HG03342 (cell line): Measurements from ENCODE around the gene SAFB2.
A peak's percentile ranks its signal among the peaks of the same experiment; 100 is the strongest.

Experiments
- ATAC-seq: cut with Tn5 transposase; IDR thresholded peaks from one replicate; pipeline ENCODE4 v1.9.1; 2021; ENCODE audit warnings: mild to moderate bottlenecking, moderate library complexity; ENCODE audit not compliant: unreplicated experiment

SAFB2 gene

DNA sequence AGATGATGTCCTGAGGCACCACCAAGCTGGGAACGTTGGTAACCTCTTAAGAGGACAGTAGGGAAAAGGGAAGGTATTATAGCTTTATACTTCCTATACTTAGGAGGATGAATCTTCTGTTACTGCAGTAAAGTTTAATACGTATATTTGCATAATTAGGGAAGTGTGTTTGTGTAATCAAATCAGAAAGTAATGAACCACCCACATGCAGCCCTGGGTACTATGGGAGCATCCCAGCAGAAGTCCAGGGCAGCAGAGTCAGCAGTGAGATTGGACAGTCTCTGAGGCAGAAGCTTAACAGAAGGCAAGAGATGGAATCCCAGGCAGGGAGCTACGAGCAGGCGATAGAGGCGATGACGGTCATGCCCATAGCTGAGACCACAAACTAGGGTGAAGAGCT is 12.9 kb upstream of the SAFB2 start:
- ATAC-seq: no peak

DNA sequence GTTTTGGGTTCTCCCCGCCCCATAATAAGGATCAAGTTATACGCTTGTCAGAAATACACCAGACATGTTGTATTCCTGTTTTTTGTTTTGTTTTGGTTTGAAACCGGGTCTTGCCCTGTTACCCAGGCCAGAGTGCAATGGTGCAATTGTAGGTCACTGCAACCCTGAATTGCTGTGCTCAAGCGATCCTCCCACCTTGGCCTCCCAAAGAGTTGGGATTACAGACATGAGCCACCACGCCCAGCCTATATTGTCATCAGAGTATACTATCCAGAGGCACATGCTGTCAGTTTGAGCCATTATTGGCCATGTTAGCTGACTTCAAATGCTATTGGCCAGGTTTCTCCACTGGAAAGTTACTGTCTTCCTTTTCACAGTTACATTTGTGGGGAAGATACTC is 10.1 kb upstream of the SAFB2 start:
- ATAC-seq: no peak

DNA sequence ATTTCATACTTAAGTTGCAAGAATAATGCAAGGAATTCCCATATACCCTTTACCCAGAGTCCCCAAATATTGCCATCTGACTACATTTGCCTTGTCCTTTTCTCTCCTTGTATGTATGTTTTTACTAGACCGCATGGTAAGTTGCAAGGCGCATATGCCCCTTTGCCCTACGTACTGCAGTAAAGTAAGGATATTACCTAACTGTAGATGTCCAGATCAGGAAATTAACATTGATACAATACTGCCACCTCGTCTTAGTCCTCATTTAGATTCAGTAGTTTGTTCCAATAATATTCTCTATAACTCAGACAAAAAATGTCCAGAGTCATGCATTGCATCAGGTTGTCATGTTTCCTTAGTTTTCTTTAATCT is 9.7 kb upstream of the SAFB2 start:
- no peak for ATAC-seq

DNA sequence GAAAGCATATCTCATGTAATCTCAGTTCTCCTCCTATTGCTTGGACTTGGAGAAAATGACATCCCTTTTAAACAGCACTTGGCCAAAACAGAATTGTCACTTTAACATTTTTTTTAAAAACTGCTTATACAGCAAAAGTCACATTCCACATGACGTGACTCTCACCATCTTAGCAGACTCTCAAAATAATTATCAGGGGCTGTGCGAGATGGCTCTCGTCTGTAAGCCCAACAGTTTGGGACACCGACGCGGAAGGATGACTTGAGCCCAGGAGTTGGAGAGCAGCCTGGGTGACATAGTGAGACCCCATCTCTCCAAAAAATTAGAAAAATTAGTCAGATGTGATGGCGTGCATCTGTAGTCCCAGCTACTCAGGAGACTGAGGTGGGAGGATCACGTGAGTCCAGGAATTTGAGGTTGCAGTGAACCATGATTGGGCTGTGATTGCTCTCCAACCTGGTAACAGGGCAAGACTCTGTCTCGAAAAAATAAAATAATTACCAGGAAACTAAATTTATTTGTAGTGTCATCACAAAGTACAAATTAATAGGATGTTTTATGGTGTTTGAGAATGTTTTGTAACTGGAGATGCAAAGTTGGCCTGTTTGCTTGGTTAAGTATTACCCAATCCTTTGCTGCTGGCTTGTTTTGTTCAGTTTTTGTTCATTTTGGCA is 9.1 kb upstream of the SAFB2 start:
- no peak for ATAC-seq

DNA sequence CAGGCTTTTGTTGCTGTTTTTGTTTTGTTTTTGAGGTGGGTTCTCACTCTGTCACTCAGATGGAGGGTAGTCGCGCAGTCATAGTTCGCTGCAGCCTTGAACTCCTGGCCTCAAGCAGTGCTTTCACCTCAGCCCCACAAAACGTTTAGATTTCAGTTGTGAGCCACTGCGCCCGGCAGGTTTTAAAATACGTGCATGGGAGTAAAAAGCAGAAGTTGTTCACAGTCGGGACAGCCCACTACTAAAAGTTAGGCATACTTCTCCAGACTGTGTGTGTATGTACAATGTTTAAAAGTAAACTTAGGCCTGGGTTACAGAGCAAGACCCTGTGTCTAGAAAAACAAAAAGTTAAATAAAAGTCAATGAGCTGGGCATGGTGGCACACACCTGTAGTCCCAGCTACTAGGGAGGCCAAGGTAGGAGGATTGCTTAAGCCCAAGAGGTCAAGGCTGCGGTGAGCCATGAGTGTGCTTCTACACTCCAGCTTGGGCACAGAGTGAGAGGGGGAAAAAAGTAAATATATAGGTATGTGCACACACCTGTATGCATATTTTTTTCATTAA is 6.4 kb upstream of the SAFB2 start:
- ATAC-seq: no peak

DNA sequence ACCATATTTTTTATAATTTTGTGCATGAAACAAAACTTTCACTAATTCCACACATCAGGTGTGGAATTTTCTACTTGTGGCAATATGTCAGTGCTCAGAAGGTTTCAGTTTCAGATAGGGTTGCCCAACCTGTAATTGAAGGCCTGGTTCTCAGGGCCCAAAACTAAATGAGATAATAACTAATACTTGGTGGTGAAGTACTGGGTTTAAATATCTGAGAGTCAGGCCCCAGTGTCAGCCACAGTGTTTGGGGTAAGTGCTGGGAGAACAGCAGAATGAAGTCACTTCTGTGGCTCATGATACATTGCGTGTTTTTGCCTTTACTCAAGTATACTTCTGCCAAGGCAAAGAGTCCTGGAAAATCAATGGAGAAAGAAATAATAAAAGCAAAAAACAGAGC is 5.9 kb upstream of the SAFB2 start:
- no peak for ATAC-seq

DNA sequence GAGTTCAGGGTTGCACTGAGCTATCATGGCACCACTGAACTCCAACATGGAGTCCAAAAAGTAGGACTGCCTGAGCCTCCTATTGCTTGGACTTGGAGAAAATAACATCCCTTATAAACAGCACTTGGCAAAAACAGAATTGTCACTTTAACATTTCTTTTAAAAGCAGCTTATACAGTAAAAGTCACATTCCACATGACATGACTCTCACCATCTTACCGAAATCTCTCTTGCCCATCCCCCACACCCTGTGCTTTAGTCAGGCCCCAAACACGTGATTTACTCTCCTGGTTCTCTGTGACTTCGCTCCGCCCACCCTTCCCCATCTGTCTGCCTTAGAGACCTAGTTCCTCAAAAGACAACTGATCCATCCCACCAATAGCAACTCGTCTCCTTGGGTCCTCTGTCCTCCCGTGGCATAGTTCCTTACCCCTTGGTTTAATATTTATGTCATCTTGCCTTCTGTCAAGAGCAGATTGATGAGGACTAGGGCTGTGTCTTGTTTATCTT is 4.9 kb upstream of the SAFB2 start:
- no peak for ATAC-seq

DNA sequence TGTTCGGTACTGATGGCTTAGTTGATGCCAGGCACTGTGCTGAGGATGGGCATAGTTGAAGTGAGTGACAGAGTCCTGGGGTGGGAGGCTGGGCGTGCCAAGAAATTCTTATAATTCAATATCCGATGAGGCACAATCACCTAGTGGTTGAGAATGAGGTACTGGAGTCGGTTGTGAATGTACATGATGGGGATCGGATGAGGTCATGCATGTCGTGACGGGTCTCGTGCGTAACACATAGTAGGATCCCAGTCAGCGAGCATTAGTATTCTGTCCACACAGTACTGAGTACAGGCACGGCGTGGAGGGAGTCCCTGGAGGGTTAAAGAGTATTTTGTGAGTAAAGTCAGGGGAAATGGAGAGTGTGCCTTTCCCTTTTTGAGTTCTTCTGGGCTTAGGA is 3.1 kb upstream of the SAFB2 start:
- ATAC-seq: no peak

DNA sequence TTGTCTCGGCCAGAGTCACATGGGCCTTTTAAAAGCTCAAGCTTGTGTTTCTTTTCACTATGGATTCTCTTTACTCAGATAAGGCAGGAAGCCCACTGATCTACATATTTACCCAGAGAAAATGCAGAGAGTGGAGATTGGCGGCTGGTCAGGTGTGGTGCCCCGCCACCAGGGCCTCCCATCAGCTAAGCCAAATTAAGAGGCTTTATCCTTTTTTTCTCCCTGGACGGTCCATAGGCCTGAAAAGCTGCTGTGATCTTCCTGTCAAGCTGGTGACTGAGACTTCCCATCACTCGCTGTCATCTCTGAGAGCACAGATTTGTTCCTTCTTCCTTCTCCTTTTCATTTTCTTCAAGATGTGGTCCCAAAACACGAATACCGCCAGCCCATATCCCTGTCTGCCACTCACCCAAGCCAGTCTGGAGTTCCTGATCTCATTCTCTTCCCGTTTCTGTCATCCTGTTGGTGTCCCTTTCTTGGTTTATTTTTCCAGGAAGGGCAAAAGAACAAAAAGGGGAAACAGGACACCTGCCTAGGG is 2.2 kb upstream of the SAFB2 start:
- no peak for ATAC-seq

DNA sequence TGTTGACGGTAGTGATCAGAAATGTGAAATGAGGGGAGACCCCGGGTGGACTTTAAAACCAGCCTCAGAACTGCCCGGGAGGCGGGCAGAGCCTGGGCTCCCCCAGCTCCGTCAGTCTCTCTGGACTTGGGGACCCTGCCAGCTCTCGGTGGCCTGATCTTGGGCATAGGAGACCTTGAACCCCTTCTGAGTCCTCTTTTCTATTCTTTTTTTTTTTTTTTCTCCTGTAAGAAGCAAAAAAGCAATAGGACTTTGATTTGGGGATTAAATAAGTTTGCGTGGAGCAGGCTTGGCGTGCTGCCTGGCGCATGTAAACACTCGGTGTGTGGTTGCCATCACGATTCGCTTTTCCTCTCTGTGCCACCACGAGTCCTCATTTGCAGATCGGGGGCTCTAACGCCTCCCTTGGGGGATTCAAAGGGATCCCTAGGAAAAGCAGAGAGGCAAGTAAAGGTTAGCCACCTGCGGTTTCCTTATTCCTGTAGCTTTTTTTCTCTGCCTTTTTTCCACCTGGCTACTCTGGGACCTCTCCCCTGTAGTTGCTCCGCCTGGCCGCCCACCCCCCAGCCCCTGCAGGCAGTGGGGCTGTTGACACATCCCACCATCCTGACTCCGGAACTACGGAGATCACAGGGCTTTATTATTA is 1.6 kb upstream of the SAFB2 start:
- ATAC-seq: no peak

DNA sequence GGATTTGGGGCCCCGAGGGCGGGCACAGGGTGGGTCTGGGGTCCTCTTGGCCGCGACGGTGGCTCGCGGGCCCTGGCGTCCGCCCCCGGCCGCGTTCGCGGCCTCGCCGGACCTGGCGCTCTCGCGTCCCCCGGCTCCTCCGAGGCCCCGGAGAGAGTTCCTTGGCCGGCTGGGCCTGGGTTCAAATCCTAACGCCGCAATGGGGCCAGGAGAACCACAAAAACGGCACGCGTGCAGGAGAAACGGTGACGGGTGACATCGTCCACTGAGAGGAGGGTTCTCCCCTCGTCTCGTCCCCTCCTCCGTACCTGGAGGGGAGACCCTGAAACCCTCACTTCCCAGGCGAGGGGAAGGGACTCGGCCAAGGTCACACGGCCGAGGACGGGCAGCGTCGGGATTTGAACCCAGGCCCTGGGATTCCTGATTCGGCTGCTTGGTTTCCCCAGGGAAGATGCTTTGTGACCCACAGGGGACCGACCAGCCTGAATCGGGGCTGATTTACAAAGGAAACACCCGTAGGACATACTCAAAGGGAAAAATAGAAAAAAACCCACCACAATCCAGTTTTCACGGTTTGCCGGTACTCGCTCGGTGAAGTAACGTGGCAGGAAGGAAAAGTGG is 931 bp upstream of the SAFB2 start:
- peak; percentile 5 for ATAC-seq

DNA sequence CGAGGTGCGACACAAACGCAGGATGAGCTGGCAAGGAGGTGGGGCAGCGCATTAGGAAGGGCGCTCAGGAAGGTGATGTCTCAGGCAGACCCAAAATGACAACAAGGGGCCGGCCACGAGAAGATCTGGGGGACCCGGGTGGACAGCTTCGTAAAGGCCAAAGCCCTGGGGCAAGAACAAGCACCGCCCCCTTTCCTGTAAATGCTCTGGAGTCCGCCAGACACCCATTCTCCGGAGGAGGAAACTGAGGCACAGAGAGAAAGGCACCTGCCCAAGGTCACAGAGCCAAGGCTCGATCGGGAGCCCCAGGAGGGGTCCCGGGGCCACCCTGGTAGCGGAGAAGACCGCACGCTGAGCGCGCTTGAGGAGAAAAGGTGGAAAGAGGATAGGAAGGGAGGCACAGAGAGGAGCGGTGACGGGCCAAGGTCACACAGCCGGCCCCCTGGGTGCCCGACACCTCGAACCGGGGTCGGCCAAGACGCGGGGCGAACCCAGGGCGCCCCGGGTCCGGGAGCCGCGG is 571 bp downstream of the SAFB2 start:
- ATAC-seq: no peak

DNA sequence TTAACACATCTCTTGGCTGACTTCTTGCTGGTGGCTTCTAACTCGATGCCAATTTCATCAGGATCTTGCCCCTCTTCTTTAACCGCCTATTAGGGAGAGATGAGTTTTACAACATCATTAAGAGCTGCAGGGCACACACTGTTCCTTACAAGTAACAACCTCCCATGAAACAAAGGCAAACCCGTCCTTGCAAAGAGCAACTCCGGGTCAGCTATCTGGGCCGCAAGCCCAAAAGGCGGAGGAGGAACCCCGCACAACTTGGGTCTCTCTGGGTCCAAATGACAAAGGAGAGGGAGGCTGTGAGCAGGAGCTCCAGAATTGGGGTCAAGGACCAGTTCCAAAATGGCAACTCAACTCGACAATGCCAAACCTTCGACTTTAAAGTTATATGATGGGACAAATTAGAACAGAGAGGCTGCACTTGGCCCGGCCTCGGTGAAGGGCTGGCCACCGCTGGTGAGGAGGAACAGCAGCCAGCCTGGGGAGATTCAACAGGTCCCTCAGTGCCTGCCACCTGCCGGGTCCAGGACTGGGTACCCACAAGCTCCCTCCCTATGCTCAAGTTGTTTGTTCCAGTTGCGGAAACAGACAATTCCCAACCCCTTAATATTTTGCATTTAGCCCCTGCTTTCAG is 1.1 kb downstream of the SAFB2 start:
- no peak for ATAC-seq

DNA sequence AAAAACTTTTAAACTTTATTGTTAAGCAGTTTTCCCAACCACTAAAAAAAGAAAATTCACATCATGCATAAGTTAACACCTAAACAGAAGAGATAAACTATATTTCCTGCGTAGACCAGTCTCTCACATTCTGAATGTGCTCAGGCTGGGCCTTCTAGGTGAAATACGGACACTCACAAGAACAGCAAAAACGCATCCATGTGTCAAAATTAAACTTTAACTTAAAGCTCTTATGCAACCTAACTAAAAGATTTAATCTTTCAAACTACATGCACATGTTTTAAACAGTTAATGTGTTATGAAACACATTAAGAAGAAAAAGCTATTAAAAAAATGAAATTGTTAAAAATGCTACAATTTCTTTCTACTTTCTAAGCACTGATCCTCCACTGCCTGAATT is 2.6 kb downstream of the SAFB2 start:
- no peak for ATAC-seq

DNA sequence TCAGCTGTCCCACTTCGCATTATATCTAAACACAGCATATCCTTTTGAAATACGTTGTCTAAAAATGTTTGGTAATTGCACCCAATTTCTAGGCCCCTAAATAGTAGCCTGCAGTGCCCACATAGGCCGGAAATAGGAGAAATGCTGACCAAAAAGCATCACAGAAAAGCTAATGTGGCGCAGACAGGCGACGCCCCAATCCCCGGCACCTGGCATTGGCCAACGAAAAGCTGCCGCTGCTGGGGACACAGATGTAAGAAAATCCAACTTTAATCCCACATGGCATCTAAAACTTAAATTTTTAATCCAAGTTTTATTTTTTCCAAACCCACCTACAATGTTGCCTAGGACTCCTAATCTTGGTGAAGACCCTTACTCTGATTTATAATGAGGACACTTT is 4.0 kb downstream of the SAFB2 start:
- ATAC-seq: no peak

DNA sequence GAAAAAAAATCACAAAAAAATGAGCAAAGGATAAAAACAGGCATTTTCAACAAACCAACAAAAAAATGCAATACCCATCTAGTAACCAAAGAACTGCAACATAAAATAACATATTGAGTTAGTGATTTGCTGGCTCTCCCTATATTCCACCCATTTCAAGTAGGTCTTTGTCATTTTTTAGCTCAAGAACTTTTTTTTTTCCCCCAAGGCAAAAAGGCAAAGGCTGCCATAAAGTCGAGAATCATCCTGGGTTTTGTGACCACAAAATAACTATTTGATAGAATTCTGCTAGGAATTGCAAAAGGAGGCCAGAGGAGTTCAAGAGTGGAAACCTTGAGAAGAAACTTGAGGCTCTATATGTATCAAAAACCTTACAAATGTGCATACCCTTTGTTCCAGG is 5.5 kb downstream of the SAFB2 start:
- ATAC-seq: no peak

DNA sequence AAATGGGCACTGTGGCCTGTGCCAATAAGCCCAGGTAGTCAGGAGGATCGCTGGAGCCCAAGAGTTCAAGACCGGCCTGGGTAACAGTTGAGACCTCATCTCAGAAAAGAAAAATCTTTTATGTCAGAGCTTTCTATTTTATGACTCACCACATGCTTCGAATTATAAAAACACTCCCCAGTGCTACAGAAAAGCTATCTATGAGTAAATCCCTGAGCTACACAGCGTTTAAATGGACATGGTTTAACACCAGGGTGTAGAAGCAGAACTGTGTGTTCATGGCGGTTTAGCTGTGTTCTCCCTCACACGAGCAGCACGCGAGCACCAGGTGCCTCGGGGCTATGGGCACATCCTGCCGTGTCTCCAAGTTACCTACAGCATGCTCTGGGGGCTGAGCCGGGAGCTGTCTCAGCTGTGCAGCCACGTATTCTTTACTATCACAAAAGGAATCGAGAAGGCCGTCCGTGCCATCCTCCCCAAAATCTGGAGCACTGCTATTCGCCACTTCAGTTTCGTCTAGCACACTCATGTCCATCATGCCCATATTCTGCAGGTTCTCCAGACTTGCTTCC is 6.7 kb downstream of the SAFB2 start:
- no peak for ATAC-seq

DNA sequence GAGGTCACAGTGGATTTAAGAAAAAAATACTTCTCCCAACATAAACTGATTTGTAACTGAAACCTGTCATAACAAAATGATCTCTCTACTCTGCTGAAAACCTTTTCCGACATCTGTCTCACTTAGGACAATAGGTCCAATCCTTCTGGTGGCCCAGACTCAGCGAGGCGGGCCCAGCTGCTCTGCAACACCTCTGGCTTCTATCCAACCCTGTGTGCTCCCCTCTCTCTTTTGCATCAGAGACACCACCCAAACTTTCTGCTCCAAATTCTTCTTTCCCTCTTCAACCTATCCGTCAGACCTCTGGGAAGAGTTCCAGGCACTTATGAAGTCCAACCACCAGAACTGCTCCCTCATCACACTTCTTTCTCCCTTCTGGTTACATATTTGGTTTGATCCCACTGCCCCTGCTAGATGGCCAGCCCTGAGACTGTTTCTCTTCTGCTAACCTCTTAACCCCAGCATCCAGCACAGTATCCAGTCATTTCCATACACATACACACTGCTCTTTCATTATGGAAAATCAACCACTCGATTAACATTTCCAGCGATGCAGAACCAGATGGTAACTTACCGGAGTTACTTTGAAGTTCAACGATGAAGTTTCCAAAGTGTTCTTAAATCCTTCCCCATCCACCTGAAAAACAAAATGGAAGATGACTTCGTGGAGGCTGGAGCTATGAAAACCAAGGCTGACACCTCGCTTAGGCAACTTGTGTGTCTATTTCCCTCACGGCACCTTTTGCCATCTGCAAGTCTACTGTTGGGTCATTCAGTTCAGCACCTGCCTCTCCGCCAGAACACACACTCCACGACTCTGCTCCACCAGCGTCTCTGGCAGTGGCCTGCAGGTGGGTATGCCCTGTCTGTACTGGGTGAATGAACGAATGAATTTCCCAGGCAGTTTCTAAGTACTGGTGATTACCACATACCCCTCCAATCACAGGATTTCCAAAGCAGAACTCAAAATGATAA is 9.4 kb downstream of the SAFB2 start:
- ATAC-seq: no peak

DNA sequence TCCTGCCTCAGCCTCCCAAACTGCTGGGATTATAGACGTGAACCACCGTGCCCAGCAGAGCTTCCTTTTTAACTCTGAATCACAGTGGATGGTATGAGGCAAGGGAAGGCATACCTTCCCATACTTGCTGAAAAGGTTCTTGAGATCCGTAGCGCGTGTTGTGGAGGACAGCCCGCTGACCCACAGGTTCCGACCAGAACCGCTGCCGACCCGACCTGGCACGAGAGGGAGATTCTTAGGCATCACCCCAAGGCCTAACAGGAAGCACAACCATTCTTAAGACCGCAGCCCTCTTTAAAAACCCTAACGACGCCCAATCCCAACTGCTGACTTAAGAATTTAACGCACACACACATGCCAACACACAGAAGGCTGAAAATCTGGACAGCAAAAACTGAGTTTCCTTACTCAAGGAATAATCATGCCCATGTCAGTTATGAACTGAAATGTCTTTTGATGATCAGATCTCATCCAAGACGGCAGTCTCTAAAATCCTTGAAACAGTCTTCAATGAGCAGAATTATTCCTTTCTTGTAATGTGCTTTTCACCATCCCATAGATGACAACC is 12.6 kb downstream of the SAFB2 start:
- ATAC-seq: no peak
